NCI-H460 (cell line): Measurements from ENCODE around the gene SEMA6C. TPM values are rescaled to one million over a fixed set of nuclear protein-coding genes. Genes with fewer than 3 reads are reported as not detected.
"Not testable (repeated sequence)": the region's sequence is repeated elsewhere in the genome, so short reads cannot be mapped to it uniquely, and the experiment has no call there.

Experiments used
- DNase-seq: peaks from one replicate; pipeline ENCODE4 v3.0.0-alpha.2; 2016; ENCODE audit warnings: low read depth; ENCODE audit errors: extremely low read depth
- polyA plus RNA-seq: library from polyadenylated mRNA; depleted of rRNA; stranded (reverse); fragments of >200 nt; gene quantifications from 2 replicates; pipeline ENCODE4 v1.2.3, GENCODE V29; 2014; cell fraction: nucleus; rRNA removed
- total RNA-seq: library from RNA; depleted of rRNA; stranded (reverse); fragments of >200 nt; shearing (Covaris generic); gene quantifications from 2 replicates; pipeline ENCODE4 v1.2.3, GENCODE V29; 2014; rRNA removed

SEMA6C gene, protein sequence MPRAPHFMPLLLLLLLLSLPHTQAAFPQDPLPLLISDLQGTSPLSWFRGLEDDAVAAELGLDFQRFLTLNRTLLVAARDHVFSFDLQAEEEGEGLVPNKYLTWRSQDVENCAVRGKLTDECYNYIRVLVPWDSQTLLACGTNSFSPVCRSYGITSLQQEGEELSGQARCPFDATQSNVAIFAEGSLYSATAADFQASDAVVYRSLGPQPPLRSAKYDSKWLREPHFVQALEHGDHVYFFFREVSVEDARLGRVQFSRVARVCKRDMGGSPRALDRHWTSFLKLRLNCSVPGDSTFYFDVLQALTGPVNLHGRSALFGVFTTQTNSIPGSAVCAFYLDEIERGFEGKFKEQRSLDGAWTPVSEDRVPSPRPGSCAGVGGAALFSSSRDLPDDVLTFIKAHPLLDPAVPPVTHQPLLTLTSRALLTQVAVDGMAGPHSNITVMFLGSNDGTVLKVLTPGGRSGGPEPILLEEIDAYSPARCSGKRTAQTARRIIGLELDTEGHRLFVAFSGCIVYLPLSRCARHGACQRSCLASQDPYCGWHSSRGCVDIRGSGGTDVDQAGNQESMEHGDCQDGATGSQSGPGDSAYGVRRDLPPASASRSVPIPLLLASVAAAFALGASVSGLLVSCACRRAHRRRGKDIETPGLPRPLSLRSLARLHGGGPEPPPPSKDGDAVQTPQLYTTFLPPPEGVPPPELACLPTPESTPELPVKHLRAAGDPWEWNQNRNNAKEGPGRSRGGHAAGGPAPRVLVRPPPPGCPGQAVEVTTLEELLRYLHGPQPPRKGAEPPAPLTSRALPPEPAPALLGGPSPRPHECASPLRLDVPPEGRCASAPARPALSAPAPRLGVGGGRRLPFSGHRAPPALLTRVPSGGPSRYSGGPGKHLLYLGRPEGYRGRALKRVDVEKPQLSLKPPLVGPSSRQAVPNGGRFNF
- 0.69 and 1.2 TPM in 2 replicates for total RNA-seq
- 2.5 and 3.4 TPM in 2 replicates for polyA plus RNA-seq

DNA sequence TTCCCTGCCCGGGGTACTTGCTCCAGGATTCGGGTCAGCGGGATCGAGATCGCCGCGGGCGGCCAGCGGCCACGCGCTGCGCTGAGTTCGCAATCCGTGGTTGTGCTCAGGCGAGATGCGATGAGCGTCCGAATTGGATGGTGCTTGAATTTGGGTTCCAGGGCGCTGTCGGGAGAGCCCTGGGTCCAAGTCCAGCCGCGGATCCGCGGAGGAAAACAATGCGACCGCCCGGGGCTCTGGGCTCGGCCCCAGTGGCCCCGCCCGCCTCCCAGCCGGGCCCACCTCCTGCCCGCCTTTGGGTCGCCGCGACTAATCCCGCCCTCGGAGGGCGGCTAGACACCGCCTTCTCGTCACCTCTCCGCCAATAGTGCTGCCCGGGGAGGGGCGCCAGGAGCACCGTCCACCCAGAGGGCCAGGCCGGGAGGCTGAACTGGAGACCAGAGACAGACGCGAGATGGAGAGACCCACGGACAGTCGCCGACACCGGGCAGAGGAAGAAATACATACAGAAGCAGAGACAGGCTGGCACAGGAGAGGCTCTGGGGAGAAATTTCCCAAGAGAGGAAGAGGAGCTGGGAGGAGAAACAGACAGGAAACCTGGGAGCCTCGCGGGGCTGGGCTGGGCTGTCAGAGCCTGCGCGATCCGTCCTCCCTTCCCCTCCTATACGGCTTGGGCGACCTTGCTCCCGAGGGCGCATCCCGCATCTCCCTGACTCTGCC is at the start of gene SEMA6C:
TSS of gene SEMA6C (minus strand) at position 220 of the 720 bp plus-strand sequence. CDS start 4,010 bp downstream, outside the sequence.
- peak; percentile 91 for DNase-seq

DNA sequence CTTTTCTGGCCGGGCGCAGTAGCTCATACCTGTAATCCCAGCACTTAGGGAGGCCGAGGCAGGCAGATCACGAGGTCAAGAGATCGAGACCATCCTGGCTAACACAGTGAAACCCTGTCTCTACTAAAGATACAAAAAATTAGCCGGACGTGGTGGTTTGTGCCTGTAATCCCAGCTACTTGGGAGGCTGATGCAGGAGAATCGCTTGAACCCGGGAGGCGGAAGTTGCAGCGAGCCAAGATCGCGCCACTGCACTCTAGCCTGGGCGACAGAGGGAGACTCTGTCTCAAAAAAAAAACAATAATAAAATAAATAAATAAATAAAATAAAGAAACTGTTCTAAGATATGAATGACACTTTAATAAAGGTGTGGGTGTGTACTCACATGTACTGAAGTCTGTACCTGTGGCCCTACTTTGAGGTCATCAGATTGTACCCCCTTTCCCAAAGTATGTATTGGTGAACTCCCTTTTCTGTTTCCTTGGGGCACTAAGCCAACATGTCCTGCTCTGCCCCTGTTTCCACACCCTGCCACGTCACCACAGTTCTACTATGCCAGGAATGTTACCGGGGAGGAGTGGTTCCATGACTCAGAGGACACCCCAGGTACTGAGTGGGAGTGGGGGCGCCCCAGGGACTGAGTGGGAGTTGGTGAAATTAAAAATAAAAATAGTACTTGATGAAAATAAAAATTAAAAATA is 48.6 kb upstream of the SEMA6C start:
- peak; percentile 98 for DNase-seq

DNA sequence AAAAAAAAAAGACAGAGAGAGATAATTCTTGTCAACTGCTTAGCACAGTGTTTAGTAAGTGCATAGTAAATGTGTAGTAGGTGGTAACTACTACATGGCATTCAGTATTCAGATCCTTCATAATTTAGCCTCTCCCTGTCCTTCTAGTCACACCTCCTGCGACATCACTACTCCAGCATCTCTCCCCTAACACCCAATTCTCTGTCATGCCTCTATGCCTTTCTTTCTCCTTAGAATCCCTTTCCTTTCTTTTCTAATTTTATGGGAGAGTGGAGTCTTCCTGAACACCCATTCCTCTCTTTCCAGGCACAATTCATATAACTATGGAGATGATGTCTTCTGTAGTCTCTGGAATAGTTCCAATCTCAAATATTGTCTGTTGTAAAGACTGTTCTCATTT is 47.4 kb upstream of the SEMA6C start:
- no peak for DNase-seq

DNA sequence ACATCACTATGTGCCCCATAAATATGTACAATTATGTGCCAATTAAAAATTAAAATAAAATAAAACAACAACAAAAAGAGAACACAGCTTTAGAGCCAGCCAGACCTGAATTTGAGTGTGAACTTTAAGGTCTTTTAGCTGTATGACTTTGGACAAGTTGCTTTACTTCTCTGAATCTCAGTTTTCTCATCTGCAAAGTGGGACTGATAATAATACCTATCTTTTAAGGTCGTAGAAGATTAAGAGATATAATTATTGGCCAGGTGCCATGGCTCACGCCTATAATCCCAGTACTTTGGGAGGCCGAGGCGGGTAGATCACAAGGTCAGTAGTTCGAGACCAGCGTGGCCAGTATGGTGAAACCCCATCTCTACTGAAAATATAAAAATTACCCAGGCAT is 46.9 kb upstream of the SEMA6C start:
- DNase-seq, result no peak

DNA sequence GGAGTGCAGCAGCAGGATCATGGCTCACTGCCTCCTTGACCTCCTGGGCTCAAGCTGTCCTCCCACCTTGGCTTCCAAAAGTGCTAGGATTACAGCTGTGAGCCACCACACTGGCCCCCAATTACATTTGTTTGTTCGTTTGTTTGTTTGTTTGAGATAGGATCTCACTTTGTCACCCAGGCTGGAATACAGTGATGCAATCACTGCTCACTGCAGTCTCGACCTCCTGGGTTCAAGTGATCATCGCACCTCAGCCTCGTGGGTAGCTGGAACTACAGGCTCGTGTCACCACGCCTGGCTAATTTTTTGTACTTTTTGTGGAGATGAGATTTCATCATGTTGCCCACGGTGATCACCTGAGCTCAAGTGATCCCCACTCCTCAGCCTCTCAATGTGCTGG is 45.6 kb upstream of the SEMA6C start:
- no peak for DNase-seq

DNA sequence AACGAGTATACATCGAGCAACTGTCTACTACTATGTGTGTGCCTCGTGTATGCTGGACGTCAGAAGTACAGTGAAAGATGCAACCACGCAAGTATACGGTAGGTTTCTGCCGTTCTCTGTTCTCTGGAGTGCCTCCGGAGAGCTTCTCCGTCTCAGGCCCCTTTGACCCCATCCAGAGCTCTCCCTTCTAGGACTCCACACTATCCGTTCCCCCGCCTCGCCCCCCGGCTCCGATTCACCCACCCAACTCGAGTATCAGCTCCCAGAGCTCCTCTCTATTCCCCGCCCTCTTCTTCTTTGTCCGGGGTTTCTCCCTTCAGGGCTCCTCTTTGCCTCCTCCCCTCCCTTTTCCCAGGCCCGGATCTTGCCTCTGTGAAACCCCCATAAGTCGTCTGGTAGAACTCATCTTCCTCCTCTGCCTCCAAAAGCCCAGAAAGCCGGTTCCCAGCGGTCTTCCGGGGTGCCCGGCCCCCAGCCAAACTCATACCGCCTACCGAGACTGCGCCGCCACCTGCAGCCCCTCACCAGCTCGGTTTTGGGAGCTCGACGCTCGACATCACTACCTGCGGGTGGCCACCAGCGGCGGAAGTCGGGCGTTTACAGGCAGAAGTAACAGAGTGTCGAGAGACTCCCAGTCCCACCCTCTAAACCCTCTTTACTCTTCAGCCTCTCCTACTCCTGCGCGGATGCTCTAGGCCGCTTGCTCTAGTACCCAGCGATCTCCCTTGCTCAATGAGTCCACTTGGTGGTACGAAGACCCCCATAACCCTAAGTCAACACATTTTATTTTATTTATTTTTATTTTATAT is 43.4 kb upstream of the SEMA6C start, which contains the start of gene VPS72:
TSS of gene VPS72 (minus strand) at position 561 of the 809 bp plus-strand sequence. CDS start at position 485, 76 bp downstream.
- peak; percentile 93 for DNase-seq

DNA sequence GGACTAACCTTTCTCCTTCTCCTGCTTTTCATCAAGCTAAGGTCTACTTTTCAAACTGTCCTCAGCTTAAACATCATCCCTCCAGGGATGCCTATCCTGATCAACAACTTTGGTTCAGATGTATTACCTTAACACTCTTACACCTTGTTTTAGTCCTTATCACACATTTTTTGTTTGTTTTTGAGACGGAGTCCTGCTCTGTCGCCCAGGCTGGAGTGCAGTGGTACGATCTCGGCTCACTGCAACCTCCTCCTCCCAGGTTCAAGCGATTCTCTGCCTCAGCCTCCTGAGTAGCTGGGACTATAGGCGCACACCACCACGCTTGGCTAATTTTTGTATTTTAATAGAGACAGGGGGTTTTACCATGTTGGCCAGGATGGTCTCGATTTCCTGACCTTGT is 42.2 kb upstream of the SEMA6C start:
- not testable (repeated sequence) for DNase-seq

DNA sequence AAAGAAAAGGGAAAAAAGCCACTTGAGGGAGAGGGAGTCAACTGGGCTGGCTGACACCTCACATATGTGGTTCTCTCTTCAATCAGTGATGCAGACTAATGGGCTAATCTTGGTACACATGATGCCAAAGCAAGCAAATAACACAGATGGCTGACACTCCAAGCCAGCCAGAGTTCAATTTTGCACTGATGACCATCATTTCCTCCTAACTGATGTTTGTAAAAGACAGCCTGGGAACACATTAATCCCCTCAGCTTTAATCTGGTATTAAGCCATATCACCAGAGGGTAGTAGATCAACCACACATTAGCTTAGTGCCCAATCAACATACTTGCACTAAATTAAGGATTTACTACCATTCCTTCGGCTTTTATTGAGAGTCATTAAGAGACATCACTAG is 40.8 kb upstream of the SEMA6C start:
- no peak for DNase-seq

DNA sequence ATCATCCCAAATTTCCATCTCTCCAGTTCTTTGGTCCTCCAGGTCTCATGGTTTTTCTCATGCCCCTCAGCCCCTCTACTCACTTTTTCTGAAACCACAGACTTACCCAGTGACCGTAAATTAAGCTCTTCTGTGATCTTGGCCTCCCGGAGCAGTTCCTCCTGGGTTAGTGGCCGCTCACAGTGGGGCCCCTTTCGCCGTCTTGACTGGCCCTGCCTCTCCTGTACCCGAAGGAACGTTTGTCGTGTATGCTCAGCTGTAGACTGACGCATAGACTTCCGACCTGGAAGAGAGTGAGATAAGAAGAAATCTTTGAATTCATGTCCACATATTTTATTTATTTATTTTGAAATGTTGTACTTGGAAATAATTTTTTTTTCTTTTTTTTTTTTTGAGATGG is 37.8 kb upstream of the SEMA6C start:
- no peak for DNase-seq

DNA sequence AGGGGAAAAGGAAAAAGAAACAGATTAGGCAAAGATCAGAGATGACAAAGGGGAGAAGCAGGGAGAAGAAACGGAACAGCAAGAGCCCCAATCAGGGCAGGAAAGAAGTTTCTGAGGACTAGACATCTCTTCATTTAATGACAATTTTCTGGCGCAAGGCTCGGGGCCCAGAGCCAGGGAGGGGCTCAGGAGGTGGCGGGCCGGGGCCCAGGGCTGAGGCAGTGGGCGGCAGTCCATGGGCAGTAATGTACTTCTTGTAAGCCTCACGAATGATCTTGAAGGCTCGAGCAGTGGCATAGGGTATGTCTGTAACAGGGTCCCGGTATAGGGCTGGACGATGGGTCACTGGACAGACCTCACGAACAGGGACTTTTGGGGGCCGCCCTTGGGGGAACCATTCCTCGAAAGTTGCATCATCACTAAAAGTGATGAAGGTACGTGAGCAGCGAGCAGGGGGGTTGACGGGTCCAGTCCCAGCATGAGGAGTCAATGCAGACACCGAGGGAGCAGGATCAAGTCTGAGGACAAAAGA is 30.1 kb upstream of the SEMA6C start:
- DNase-seq, result no peak

DNA sequence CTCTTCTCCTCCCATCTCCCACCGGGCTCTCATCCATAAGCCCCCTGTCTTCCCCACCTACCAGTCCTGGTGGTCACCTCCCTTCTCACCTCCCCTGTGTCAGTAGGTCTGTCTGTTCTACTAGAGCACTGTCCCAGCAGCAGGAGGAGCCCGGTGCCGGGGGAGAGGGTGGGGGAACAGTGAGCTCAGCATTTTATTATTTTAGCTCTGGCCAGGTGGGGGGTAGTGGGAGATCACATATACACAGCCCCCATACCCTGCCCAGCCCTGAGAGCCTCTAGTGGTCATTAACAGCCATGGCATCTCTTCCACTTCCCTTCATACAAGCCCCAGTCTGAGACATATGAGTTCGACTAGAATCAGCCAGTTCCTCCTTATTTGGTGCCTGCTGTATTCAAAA is 29.4 kb upstream of the SEMA6C start, which contains the start of gene TMOD4:
TSS of gene TMOD4 (minus strand) at position 119 of the 400 bp plus-strand sequence. CDS start 1,106 bp downstream, outside the sequence.
- no peak for DNase-seq

DNA sequence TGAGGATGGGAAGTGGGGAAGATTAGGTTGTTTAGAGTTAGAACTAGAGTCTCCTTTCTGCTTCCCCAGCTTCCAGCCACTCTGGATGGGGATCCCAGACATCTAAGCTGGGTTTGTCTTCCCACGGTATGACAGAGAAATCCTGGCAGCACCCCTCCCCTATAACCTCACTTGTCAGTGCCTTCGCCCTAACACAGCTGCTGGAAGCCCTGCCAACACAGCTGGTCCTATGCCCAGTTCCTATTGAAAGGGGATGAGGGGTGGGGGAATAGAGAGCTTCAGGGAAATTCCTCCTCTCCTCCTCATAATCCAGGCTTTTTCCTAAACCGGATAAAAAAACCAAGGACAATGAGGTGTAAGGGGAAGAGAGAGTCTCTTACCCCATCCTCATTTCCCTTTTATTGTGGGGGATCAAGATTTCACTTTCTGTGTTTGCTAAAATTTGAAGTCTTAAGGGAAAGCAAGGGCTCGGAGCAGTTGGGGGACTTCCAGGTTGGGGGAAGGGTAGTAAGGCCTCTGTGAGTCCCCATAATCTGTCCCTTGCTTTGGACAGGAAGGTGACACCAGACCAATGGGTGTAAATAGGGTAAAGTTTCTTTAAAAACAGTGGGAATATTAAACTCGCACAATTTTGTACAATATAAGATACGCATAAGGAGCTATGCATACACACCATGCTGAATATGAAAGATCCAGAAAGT is 28.8 kb upstream of the SEMA6C start:
- DNase-seq, result no peak

DNA sequence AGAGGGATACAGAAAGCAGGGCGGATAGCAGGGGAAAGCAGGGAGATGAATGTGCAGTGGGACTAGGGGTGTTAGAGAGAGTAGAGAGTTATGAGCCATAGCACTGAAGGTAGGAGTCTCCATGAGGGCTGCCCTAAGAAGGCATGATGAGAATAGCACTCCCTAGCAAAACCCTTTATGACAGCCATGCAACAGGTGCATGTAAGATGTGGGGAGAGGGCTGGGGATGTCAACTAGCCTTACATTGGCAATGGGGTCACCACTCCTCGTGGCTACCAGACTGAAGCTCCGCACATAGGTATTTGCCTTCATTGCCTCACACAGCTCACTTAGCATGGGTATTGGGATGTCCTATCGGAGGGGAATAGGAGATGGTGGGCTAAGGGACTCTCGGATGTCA is 24.8 kb upstream of the SEMA6C start:
- no peak for DNase-seq

DNA sequence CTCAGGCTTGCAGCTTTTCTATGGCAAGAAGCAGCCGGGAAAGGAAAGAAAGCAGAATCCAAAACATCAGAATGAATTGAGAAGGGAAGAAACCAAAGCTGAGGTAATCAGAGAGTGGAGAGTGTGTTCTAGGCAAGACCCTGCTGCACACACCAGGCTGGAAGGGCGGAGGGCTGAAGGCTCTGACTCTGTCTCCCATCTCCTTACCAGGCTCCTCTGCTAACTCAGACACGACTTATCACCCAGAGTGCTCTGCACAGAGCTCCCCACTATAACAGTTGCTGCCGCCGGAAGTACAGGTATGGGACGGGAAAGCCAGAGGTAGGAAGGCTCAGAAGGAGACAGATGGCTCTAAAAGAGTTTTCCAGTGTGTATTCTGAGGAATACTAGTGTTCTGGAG is 20.7 kb upstream of the SEMA6C start:
- DNase-seq, result no peak

DNA sequence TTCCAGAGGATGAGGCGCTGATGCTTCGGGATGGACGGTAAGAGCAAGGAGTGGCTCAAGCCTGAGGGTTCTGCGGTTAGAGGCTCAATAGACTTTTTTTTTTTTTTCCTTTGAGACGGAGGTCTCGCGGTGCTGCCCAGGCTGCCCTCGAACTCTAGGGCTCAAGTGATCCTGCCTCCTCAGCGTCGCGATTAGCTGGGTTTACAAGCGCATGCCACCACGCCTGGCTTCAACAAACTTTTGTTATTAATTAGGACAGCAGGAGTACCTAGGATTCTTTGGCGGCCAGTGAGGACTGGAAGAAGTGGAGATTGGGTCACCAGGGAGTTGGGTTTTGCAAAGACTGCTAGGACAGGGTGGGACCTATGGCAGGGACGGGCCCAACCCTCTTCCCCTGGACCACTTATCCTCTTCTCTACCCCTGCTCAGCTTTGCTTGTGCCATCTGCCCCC is 20.1 kb upstream of the SEMA6C start:
- DNase-seq, result no peak

DNA sequence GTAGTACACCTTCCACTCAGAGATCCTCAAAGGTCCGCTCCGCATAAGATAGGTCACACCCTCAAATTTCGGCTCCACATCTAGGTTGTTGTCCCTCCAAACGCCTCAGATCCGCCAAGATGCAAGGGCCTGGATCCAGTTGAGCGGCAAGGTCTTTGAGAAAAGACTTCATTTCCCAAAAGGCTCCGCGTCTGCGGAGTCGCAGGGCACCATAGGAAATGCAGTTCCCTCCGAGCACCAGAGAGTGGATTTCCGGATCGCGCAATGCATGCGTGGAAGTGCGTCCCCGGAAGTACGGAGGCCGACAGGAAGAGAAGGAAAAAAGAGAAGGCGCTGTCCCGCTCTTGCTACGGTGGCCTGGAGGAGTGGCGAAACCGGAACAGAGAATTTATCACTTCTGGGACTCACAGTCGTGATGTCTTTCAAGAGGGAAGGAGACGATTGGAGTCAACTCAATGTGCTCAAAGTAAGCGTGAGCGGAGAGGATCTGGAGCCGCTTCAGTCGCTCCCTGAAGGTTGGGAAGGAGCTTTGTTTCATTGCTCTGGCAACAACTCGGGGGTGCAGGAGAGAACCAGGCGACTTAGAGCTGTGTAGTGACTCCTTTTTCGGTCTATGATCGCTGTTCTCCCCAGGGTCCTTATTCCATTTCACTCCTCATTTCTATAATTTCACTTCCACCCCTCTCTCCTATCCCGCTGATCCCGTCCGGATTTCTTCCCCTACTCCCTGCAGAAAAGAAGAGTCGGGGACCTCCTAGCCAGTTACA is 19.5 kb upstream of the SEMA6C start, which contains the start of the genes LYSMD1 and SCNM1:
TSS of gene LYSMD1 (minus strand) at position 165 of the 767 bp plus-strand sequence. CDS start 644 bp downstream, outside the sequence.
TSS of gene SCNM1 (plus strand) at position 407 of the 767 bp plus-strand sequence. CDS start at position 416, 9 bp downstream.
- DNase-seq, result peak; percentile 100

DNA sequence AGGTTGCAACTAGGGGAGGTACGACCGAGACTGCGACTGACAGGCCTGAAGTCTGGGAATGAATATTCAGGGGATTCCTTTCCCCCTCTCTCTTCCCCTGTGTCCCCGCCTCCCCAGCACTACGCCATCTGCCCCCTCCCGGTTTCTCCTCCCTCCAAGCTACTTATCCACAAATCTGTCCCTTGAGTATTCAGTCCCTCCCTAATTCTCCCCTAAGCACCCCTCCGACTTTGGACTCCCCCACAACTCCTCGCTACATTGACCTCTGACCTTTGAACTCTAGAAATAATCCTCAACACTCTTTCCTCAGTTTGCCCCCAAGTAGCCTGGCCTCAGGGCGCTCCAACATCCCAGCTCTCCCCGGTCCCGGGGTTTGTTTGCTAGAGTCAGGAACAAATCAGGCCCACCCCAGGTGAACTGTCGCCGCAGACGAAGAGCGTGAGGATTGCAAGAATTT is 18.9 kb upstream of the SEMA6C start:
- no peak for DNase-seq
